Trophoblast cell (in vitro differentiated cells and primary cell): Measurements from ENCODE around the gene RASA3.

Experiments used
- DNase-seq, 2 donors: peaks; one replicate each; pipeline ENCODE4 v3.0.0-alpha.2; 2016
- H2AFZ ChIP-seq: 2 replicates; pipeline ENCODE4 v1.6.1; 2013; ENCODE audit warnings: low read length, moderate library complexity, mild to moderate bottlenecking; ENCODE audit not compliant: insufficient read depth, poor library complexity
- H2AK5ac ChIP-seq: 2 replicates; pipeline ENCODE4 v1.6.1; 2013; ENCODE audit warnings: mild to moderate bottlenecking, low read length
- H2BK120ac ChIP-seq: 2 replicates; pipeline ENCODE4 v1.6.1; 2013; ENCODE audit warnings: low read length, mild to moderate bottlenecking, moderate library complexity; ENCODE audit not compliant: insufficient read depth, poor library complexity
- H2BK12ac ChIP-seq: 2 replicates; pipeline ENCODE4 v1.6.1; 2013; ENCODE audit warnings: mild to moderate bottlenecking, low read length, moderate library complexity
- H2BK5ac ChIP-seq: 2 replicates; pipeline ENCODE4 v1.6.1; 2013; ENCODE audit warnings: low read length, low read depth, moderate library complexity, mild to moderate bottlenecking; ENCODE audit not compliant: poor library complexity
- H3K14ac ChIP-seq: 2 replicates; pipeline ENCODE4 v1.6.1; 2013; ENCODE audit warnings: mild to moderate bottlenecking, low read length
- H3K18ac ChIP-seq: 2 replicates; pipeline ENCODE4 v1.6.1; 2013; ENCODE audit warnings: mild to moderate bottlenecking, low read length
- H3K23ac ChIP-seq: 2 replicates; pipeline ENCODE4 v1.6.1; 2013; ENCODE audit warnings: low read length
- H3K27ac ChIP-seq: 2 replicates; pipeline ENCODE4 v1.5.1; 2013; ENCODE audit warnings: low read depth, mild to moderate bottlenecking, inconsistent platforms, low read length, moderate library complexity
- H3K27me3 ChIP-seq: 2 replicates; pipeline ENCODE4 v1.6.1; 2013; ENCODE audit warnings: inconsistent platforms, mild to moderate bottlenecking, low read length, moderate library complexity; ENCODE audit not compliant: insufficient read depth
- H3K36me3 ChIP-seq, 2 experiments: 1 replicate in 1 of 2; 2 replicates in 1 of 2; pipeline ENCODE4 v1.6.1; 2013; ENCODE audit warnings: low read length in 2 of 2, mild to moderate bottlenecking in 2 of 2, moderate library complexity in 1 of 2; ENCODE audit not compliant: insufficient read depth in 2 of 2, control insufficient read depth in 1 of 2
- H3K4ac ChIP-seq: 2 replicates; pipeline ENCODE4 v1.6.1; 2013; ENCODE audit warnings: low read depth, mild to moderate bottlenecking, low read length, moderate library complexity
- H3K4me1 ChIP-seq, 2 experiments: 1 replicate in 1 of 2; 2 replicates in 1 of 2; pipeline ENCODE4 v1.6.1; 2013; ENCODE audit warnings: low read length in 2 of 2, mild to moderate bottlenecking in 2 of 2, moderate library complexity in 1 of 2; ENCODE audit not compliant: insufficient read depth in 2 of 2, control insufficient read depth in 1 of 2
- H3K4me2 ChIP-seq: 2 replicates; pipeline ENCODE4 v1.6.1; 2013; ENCODE audit warnings: inconsistent platforms, mild to moderate bottlenecking, low read length, moderate library complexity
- H3K4me3 ChIP-seq: 2 replicates; pipeline ENCODE4 v1.5.1; 2013; ENCODE audit warnings: mild to moderate bottlenecking, low read depth, low read length, inconsistent platforms
- H3K79me1 ChIP-seq: one replicate; pipeline ENCODE4 v1.6.1; 2013; ENCODE audit warnings: low read length
- H3K79me2 ChIP-seq: 2 replicates; pipeline ENCODE4 v1.6.1; 2013; ENCODE audit warnings: low read length, mild to moderate bottlenecking; ENCODE audit not compliant: control insufficient read depth, insufficient read depth, poor library complexity
- H3K9ac ChIP-seq: 2 replicates; pipeline ENCODE4 v1.6.1; 2013; ENCODE audit warnings: mild to moderate bottlenecking, low read length
- H3K9me3 ChIP-seq: 2 replicates; pipeline ENCODE4 v1.6.1; 2013; ENCODE audit warnings: low read depth, mild to moderate bottlenecking, control low read depth, inconsistent platforms, low read length; ENCODE audit not compliant: insufficient read depth
- H4K12ac ChIP-seq: 2 replicates; pipeline ENCODE4 v1.6.1; 2013; ENCODE audit warnings: low read depth, mild to moderate bottlenecking, low read length, moderate library complexity
- H4K8ac ChIP-seq: 2 replicates; pipeline ENCODE4 v1.6.1; 2013; ENCODE audit warnings: low read depth, mild to moderate bottlenecking, low read length, moderate library complexity
- H4K91ac ChIP-seq: one replicate; pipeline ENCODE4 v1.6.1; 2013; ENCODE audit warnings: low read depth, mild to moderate bottlenecking, low read length, moderate library complexity
- WGBS: extraction: QIAGEN DNeasy Blood & Tissue Kit; methylation state at CpG from one replicate; pipeline ENCODE4 v1.1.7; 2013; ENCODE audit warnings: missing lambda C conversion rate; ENCODE audit not compliant: insufficient read length, insufficient coverage; ENCODE audit errors: extremely low coverage; 5-methylcytosine and 5-hydroxymethylcytosine counted together

RASA3 gene

GRCh38 chr13:113962975-113963374, 169.4 kb downstream of the RASA3 start:
- Histone ChIP-seq H2BK12ac (no peak overlapping the region), H4K91ac (no peak overlapping the region), H3K4me3 (no peak overlapping the region), H3K27ac (no peak overlapping the region), H3K14ac (no peak overlapping the region), H3K9ac (no peak overlapping the region), H3K79me1 (no peaks in the 10 kb centered on the region), H3K18ac (no peak overlapping the region), H3K36me3 (no peaks in the 10 kb centered on the region), H3K4me1 (no peaks in the 10 kb centered on the region), H3K23ac (no peak overlapping the region), H2BK5ac (no peak overlapping the region), H4K8ac (no peak overlapping the region), H2BK120ac (no peak overlapping the region), H4K12ac (no peak overlapping the region), H3K79me2 (no peaks in the 10 kb centered on the region), H2AK5ac (no peak overlapping the region), H2AFZ (no peak overlapping the region), H3K27me3 (no peaks in the 10 kb centered on the region), H3K4me2 (no peak overlapping the region), H3K4ac (no peak overlapping the region), H3K9me3 (peaks cover 29% of the 10 kb centered on the region)
- WGBS: no CpG with 5 or more reads among the region's 17 CpGs
- DNase-seq: no peak

DNA sequence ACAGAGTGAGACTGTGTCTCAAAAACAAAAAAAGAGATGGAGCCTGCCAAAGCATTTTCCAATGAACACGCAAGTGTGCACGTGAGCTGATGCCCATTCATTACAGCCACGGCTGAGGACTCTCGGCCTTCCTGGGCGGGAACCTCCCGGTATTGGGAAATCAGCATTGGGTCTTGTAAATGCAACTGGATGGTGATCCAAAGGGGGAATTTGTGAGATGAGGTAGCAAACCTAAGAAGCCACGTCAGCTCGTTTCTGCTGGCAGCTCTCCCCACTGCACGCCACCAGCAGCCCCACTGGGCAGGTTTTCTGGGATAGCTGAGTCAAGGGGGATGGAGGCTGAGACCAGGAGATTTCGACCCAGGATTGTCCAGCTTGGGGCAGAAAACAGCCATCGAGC, 170.0 kb downstream of the RASA3 start:
- Histone ChIP-seq H3K79me2 (no peaks in the 10 kb centered on the region), H3K23ac (no peak overlapping the region), H3K4me1 (no peaks in the 10 kb centered on the region), H3K9me3 (peaks cover 24% of the 10 kb centered on the region), H4K12ac (no peak overlapping the region), H3K79me1 (no peaks in the 10 kb centered on the region), H3K27ac (no peak overlapping the region), H2BK12ac (no peak overlapping the region), H3K14ac (no peak overlapping the region), H3K27me3 (no peaks in the 10 kb centered on the region), H3K36me3 (no peaks in the 10 kb centered on the region), H3K4me2 (no peak overlapping the region), H2BK5ac (no peak overlapping the region), H3K4ac (no peak overlapping the region), H2AFZ (no peak overlapping the region), H2BK120ac (no peak overlapping the region), H2AK5ac (no peak overlapping the region), H3K18ac (no peak overlapping the region), H3K9ac (no peak overlapping the region), H3K4me3 (no peak overlapping the region), H4K8ac (no peak overlapping the region), H4K91ac (no peak overlapping the region)
- WGBS: no CpG with 5 or more reads among the region's 11 CpGs
- DNase-seq: no peak

DNA sequence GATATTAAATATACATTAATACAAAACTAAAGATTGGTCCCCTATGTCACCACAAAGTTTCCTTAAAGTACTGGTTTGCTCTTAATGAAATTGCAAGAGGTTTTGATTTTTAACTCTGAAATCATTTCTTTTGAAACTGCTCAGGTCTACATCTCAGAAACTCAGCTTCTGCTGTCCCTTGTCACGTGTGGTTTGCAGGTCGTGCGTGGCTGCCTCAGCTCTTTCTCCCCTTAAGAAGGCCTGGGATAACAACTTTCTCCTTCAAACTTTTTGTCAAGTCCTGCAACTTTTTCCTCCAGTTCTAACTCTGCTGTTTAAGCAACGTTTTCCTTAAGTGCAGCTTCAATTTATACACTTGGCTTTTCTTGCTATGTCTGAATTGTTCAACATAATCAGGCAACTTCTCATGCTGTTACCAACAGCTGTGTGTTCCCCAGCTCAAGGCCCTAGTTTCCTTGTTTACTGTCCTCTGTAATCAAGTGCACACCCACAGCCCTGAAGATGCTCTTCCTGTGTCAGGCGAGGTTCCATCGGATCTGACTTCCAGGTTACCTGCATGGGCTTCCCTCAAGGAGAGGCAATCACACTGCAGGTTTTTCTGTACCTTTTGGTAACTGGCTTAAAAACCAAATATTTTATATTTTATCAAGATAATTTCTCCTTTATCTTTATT, 172.0 kb downstream of the RASA3 start:
- Histone ChIP-seq H3K23ac (no peak overlapping the region), H3K27ac (no peak overlapping the region), H3K18ac (no peak overlapping the region), H3K9me3 (peaks cover 35% of the 10 kb centered on the region), H2AK5ac (no peak overlapping the region), H3K79me2 (no peaks in the 10 kb centered on the region), H3K27me3 (no peaks in the 10 kb centered on the region), H3K4ac (no peak overlapping the region), H3K4me2 (no peak overlapping the region), H3K79me1 (no peaks in the 10 kb centered on the region), H2BK12ac (no peak overlapping the region), H2AFZ (no peak overlapping the region), H4K91ac (no peak overlapping the region), H3K36me3 (no peaks in the 10 kb centered on the region), H4K12ac (no peak overlapping the region), H3K4me1 (no peaks in the 10 kb centered on the region), H3K14ac (no peak overlapping the region), H3K9ac (no peak overlapping the region), H3K4me3 (no peak overlapping the region), H4K8ac (no peak overlapping the region), H2BK5ac (no peak overlapping the region), H2BK120ac (no peak overlapping the region)
- DNase-seq: no peak
- no CpG with 5 or more reads among the region's 6 CpGs for WGBS

DNA sequence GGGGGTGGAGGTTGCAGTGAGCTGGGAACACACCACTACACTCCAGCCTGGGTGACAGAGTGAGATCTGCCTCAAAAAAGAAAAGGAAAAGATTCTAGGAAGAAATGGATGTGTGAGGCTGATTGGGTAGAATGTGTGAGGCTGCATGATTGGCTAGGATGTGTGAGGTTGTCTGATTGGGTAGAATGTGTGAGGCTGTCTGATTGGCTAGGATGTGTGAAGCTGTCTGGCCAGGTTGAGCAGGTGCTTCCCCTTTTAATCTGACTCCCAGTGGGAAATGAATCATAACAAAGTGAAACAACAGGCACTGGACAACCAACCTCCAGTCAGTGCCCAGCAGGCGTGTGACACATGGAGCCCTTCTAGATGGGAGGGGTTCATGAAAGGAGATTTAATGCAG, 173.2 kb downstream of the RASA3 start:
- Histone ChIP-seq H3K9me3 (peaks cover 41% of the 10 kb centered on the region), H2BK12ac (no peak overlapping the region), H3K23ac (no peak overlapping the region), H2BK120ac (no peak overlapping the region), H3K27me3 (no peaks in the 10 kb centered on the region), H4K12ac (no peak overlapping the region), H4K91ac (no peak overlapping the region), H3K4ac (no peak overlapping the region), H3K79me2 (no peaks in the 10 kb centered on the region), H3K4me1 (no peaks in the 10 kb centered on the region), H3K79me1 (no peaks in the 10 kb centered on the region), H3K18ac (no peak overlapping the region), H4K8ac (no peak overlapping the region), H3K27ac (no peak overlapping the region), H3K36me3 (peaks cover 0 to 6% of the 10 kb centered on the region in 2 experiments), H3K9ac (no peak overlapping the region), H2BK5ac (no peak overlapping the region), H3K4me3 (no peak overlapping the region), H2AFZ (no peak overlapping the region), H3K4me2 (no peak overlapping the region), H3K14ac (no peak overlapping the region), H2AK5ac (no peak overlapping the region)
- WGBS: no CpG with 5 or more reads among the region's 1 CpG
- DNase-seq: no peak
